Measurements from ENCODE around the gene ALK.

DNA sequence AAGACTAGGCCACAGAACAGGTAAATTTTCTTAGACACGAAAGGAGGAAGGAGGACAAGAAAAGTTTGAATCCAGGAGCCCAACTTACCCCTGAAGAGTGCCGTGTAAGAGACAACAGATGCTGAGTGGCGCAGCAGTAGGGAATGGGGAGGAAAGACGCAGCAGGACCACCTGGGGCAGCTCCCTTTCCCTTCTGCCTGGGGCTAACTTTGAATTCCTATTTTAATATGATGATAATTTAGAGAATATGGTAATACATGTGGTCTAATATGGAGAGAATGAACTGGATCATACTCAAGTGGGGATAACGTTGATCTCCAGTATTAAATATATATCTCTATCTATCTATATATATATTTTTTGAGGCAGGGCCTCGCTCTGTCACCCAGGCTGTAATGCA is 736.9 kb downstream of the ALK start:
- TF ChIP-seq, protein P1, sequence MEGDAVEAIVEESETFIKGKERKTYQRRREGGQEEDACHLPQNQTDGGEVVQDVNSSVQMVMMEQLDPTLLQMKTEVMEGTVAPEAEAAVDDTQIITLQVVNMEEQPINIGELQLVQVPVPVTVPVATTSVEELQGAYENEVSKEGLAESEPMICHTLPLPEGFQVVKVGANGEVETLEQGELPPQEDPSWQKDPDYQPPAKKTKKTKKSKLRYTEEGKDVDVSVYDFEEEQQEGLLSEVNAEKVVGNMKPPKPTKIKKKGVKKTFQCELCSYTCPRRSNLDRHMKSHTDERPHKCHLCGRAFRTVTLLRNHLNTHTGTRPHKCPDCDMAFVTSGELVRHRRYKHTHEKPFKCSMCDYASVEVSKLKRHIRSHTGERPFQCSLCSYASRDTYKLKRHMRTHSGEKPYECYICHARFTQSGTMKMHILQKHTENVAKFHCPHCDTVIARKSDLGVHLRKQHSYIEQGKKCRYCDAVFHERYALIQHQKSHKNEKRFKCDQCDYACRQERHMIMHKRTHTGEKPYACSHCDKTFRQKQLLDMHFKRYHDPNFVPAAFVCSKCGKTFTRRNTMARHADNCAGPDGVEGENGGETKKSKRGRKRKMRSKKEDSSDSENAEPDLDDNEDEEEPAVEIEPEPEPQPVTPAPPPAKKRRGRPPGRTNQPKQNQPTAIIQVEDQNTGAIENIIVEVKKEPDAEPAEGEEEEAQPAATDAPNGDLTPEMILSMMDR (tag by site-specific recombination; IDR thresholded peaks at IDR 0.05): no peak
- TF ChIP-seq ZNF394 (tag by site-specific recombination; IDR thresholded peaks at IDR 0.05; ENCODE audit: borderline replicate concordance) (no peak), ZNF157 (tag by site-specific recombination; IDR thresholded peaks at IDR 0.05) (no peak), ZNF707 (tag by site-specific recombination; IDR thresholded peaks at IDR 0.05) (no peak), YY1 (tag by site-specific recombination; IDR thresholded peaks at IDR 0.05) (no peak), ZNF596 (tag by site-specific recombination; IDR thresholded peaks at IDR 0.05) (no peak), SALL2 (tag by site-specific recombination; IDR thresholded peaks at IDR 0.05; ENCODE audit: borderline replicate concordance) (no peak), ZNF530 (tag by site-specific recombination; IDR thresholded peaks at IDR 0.05; ENCODE audit: low read depth) (no peak), ZNF76 (tag by site-specific recombination; IDR thresholded peaks at IDR 0.05; ENCODE audit: borderline replicate concordance, low read depth) (no peak), ZNF830 (tag by site-specific recombination; IDR thresholded peaks at IDR 0.05; ENCODE audit: low read depth) (no peak)
- TF ChIP-seq, protein P2, sequence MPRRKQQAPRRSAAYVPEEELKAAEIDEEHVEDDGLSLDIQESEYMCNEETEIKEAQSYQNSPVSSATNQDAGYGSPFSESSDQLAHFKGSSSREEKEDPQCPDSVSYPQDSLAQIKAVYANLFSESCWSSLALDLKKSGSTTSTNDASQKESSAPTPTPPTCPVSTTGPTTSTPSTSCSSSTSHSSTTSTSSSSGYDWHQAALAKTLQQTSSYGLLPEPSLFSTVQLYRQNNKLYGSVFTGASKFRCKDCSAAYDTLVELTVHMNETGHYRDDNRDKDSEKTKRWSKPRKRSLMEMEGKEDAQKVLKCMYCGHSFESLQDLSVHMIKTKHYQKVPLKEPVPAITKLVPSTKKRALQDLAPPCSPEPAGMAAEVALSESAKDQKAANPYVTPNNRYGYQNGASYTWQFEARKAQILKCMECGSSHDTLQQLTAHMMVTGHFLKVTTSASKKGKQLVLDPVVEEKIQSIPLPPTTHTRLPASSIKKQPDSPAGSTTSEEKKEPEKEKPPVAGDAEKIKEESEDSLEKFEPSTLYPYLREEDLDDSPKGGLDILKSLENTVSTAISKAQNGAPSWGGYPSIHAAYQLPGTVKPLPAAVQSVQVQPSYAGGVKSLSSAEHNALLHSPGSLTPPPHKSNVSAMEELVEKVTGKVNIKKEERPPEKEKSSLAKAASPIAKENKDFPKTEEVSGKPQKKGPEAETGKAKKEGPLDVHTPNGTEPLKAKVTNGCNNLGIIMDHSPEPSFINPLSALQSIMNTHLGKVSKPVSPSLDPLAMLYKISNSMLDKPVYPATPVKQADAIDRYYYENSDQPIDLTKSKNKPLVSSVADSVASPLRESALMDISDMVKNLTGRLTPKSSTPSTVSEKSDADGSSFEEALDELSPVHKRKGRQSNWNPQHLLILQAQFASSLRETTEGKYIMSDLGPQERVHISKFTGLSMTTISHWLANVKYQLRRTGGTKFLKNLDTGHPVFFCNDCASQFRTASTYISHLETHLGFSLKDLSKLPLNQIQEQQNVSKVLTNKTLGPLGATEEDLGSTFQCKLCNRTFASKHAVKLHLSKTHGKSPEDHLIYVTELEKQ (tag by site-specific recombination; IDR thresholded peaks at IDR 0.05; ENCODE audit: borderline replicate concordance): no peak
- TF ChIP-seq, protein P3, sequence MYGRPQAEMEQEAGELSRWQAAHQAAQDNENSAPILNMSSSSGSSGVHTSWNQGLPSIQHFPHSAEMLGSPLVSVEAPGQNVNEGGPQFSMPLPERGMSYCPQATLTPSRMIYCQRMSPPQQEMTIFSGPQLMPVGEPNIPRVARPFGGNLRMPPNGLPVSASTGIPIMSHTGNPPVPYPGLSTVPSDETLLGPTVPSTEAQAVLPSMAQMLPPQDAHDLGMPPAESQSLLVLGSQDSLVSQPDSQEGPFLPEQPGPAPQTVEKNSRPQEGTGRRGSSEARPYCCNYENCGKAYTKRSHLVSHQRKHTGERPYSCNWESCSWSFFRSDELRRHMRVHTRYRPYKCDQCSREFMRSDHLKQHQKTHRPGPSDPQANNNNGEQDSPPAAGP (tag by site-specific recombination; IDR thresholded peaks at IDR 0.05): no peak

Measured in HEK293 (cell line).